PC-9 (cell line): ENCODE results near the gene LAMP5.

Source experiments
- CTCF ChIP-seq: fragments of 200-600 bp; sonication (generic); conservative IDR thresholded peaks from 2 replicates; pipeline ENCODE4 v1.6.1; 2017; ENCODE audit warnings: mixed run types, antibody characterized with exemption, mild to moderate bottlenecking, moderate library complexity
- EZH2 ChIP-seq: fragments of 200-600 bp; sonication (generic); IDR thresholded peaks from 2 replicates; pipeline ENCODE4 v1.8.0; 2017; ENCODE audit warnings: antibody characterized with exemption, low read depth

GRCh38 chr20:9485614-9486340 lies 28.6 kb upstream of the LAMP5 start:
- TF ChIP-seq CTCF: no peak
- no peak for TF ChIP-seq EZH2
